ENCODE measurements around the gene GNAI3.

Gene GNAI3

GRCh38 chr1:109546311-109547109 is 1.9 kb upstream of the GNAI3 start:
- DNase-seq (ENCODE audit: low spot score), result peak; percentile 89

GRCh38 chr1:109547463-109548320 is 723 bp upstream of the GNAI3 start:
- DNase-seq (ENCODE audit: low spot score), result no peak

- no peak for DNase-seq (ENCODE audit: low spot score)
These were observed 8.1 kb downstream of the GNAI3 start for GRCh38 chr1:109556563-109556962.

- no peak for DNase-seq (ENCODE audit: low spot score)
These were observed 9.1 kb downstream of the GNAI3 start for GRCh38 chr1:109557520-109557919.

GRCh38 chr1:109559995-109560394 is 11.6 kb downstream of the GNAI3 start:
- no peak for DNase-seq (ENCODE audit: low spot score)

GRCh38 chr1:109564194-109564878 is 15.9 kb downstream of the GNAI3 start:
- no peak for DNase-seq (ENCODE audit: low spot score)

GRCh38 chr1:109565241-109565640 is 16.8 kb downstream of the GNAI3 start:
- no peak for DNase-seq (ENCODE audit: low spot score)

GRCh38 chr1:109566982-109567381 is 18.6 kb downstream of the GNAI3 start:
- no peak for DNase-seq (ENCODE audit: low spot score)

GRCh38 chr1:109567877-109568672 is 19.7 kb downstream of the GNAI3 start:
- DNase-seq (ENCODE audit: low spot score), result no peak

GRCh38 chr1:109569323-109569722 is 20.9 kb downstream of the GNAI3 start:
- DNase-seq (ENCODE audit: low spot score), result no peak

- no peak for DNase-seq (ENCODE audit: low spot score)
These were observed 22.0 kb downstream of the GNAI3 start for GRCh38 chr1:109570414-109570813.

GRCh38 chr1:109573785-109574184 is 25.4 kb downstream of the GNAI3 start:
- DNase-seq (ENCODE audit: low spot score), result no peak

- no peak for DNase-seq (ENCODE audit: low spot score)
These were observed 30.6 kb downstream of the GNAI3 start for GRCh38 chr1:109578947-109579443.

- no peak for DNase-seq (ENCODE audit: low spot score)
These were observed 31.1 kb downstream of the GNAI3 start for GRCh38 chr1:109579491-109579890.

GRCh38 chr1:109582021-109582420 is 33.6 kb downstream of the GNAI3 start:
- no peak for DNase-seq (ENCODE audit: low spot score)

GRCh38 chr1:109584766-109585165 is 36.4 kb downstream of the GNAI3 start:
- DNase-seq (ENCODE audit: low spot score), result no peak

- DNase-seq (ENCODE audit: low spot score), result no peak
These were observed 37.6 kb downstream of the GNAI3 start for GRCh38 chr1:109586055-109586454.

GRCh38 chr1:109589177-109589576 is 40.8 kb downstream of the GNAI3 start:
- DNase-seq (ENCODE audit: low spot score), result no peak

GRCh38 chr1:109589679-109590078 is 41.3 kb downstream of the GNAI3 start:
- DNase-seq (ENCODE audit: low spot score), result no peak

- no peak for DNase-seq (ENCODE audit: low spot score)
These were observed 44.5 kb downstream of the GNAI3 start for GRCh38 chr1:109592916-109593315.

GRCh38 chr1:109595531-109595930 is 47.1 kb downstream of the GNAI3 start:
- no peak for DNase-seq (ENCODE audit: low spot score)

- DNase-seq (ENCODE audit: low spot score), result no peak
These were observed 49.7 kb downstream of the GNAI3 start for GRCh38 chr1:109598156-109598555.
